Endothelial cell of umbilical vein (primary cell): Measurements from ENCODE around the gene AGBL5.

Experiments used
- EZH2 ChIP-seq: IDR thresholded peaks from 2 replicates; pipeline ENCODE4 v1.6.1; 2012; ENCODE audit warnings: borderline replicate concordance, low read depth, mild to moderate bottlenecking, moderate library complexity, low read length, inconsistent platforms; ENCODE audit not compliant: severe bottlenecking
- FOS ChIP-seq: IDR thresholded peaks from 2 replicates; pipeline ENCODE4 v1.6.1; 2011; ENCODE audit warnings: mild to moderate bottlenecking, low read length, moderate library complexity, borderline replicate concordance; ENCODE audit not compliant: insufficient read depth
- MAX ChIP-seq: IDR thresholded peaks from 2 replicates; pipeline ENCODE4 v1.6.1; 2011; ENCODE audit not compliant: insufficient read depth, insufficient read length
- POLR2A ChIP-seq: IDR thresholded peaks from 2 replicates; pipeline ENCODE4 v1.6.1; 2012; ENCODE audit warnings: low read depth, mild to moderate bottlenecking, control low read depth, low read length
- POLR2AphosphoS5 ChIP-seq: IDR thresholded peaks from 2 replicates; pipeline ENCODE4 v1.6.1; 2012; ENCODE audit warnings: low read depth, mild to moderate bottlenecking, control low read depth, low read length, moderate library complexity; ENCODE audit not compliant: insufficient read depth
- TF ChIP-seq, protein P1 (sequence below), 2 donors: IDR thresholded peaks; 1 replicate in 1 of 2; 2 replicates in 1 of 2; pipeline ENCODE4 v1.5.1; 2011; ENCODE audit warnings: low read length in 2 of 2, mild to moderate bottlenecking in 2 of 2, moderate library complexity in 2 of 2, control low read depth in 1 of 2, inconsistent platforms in 1 of 2, low read depth in 1 of 2; ENCODE audit not compliant: insufficient read depth in 1 of 2; ENCODE audit errors: extremely low read depth in 1 of 2

DNA sequence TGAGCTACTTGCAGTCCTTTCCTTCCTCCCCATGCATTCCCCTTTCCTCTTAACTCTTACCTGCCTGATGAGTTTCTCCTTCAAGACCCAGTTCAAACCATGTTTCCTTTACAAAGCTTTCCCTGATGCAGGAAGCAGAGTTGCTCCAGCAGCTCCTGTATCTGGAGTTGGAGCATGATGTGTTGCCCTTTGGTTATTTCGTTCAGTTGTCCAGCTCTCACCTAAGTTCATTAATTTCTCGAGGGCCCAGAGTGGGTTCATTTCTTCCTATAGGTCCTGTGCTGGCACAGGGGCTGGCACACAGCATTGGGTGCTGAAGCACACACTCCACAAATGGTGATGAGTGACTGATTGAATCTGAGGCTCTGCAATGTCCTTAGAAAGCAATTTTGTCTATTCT, 41.8 kb upstream of the AGBL5 start:
- TF ChIP-seq, protein P1, sequence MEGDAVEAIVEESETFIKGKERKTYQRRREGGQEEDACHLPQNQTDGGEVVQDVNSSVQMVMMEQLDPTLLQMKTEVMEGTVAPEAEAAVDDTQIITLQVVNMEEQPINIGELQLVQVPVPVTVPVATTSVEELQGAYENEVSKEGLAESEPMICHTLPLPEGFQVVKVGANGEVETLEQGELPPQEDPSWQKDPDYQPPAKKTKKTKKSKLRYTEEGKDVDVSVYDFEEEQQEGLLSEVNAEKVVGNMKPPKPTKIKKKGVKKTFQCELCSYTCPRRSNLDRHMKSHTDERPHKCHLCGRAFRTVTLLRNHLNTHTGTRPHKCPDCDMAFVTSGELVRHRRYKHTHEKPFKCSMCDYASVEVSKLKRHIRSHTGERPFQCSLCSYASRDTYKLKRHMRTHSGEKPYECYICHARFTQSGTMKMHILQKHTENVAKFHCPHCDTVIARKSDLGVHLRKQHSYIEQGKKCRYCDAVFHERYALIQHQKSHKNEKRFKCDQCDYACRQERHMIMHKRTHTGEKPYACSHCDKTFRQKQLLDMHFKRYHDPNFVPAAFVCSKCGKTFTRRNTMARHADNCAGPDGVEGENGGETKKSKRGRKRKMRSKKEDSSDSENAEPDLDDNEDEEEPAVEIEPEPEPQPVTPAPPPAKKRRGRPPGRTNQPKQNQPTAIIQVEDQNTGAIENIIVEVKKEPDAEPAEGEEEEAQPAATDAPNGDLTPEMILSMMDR (IDR thresholded peaks at IDR 0.05; ENCODE audit: extremely low read depth in 1 of 2, insufficient read depth in 1 of 2, low read depth in 1 of 2, low read length in 2 of 2) = no peak
- TF ChIP-seq POLR2A (no peak), POLR2AphosphoS5 (no peak), FOS (no peak), EZH2 (no peak), MAX (no peak)
